GM18861 (cell line): Measurements from ENCODE around the gene CEMIP2.

ENCODE experiments used
- ATAC-seq: cut with Tn5 transposase; IDR thresholded peaks from one replicate; pipeline ENCODE4 v1.9.1; 2021; ENCODE audit not compliant: unreplicated experiment

Gene CEMIP2

DNA sequence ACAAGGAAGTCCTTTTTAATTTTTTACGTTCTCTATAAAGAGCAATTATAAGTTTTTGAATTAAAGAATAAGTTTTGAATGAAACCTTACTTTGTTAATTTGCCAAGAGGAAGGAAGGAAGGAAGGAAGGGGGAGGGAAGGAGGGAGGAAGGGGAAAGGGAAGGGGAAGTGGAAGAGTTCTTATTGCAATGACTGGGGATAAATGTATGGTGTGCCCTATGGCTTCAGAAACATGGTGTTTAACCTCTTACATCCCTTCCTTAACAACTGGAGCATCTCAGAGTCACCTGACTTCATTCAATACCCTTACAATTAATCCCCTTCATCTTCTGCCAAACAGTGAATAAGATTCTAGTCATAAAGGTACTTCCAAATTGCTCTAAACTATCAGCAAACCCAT, 16.0 kb downstream of the CEMIP2 start:
- ATAC-seq, result no peak

DNA sequence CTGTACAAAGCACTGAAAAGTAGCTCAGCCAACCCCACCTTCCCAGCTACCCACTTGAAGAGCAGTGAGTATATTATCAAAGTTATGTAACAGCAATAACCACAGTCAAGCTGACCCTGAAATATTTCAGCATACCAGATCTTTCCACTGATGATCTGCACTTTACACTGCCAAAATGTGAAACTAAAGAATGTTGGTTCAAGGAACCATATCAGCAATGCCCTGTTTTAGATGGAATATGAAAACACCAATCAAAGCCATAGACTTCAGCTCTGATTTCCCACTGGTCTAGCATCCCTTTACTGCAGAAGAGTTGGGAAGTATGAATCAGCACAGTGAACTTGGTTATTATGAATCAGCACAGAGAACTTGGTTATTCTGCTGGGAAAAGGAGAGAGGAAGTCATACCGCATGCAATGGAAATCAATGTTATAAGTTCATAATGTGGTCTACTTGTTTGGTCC, 20.0 kb downstream of the CEMIP2 start:
- ATAC-seq, result no peak

- ATAC-seq, result no peak
Observed at GRCh38 chr9:71747576-71747975, 20.7 kb downstream of the CEMIP2 start.

DNA sequence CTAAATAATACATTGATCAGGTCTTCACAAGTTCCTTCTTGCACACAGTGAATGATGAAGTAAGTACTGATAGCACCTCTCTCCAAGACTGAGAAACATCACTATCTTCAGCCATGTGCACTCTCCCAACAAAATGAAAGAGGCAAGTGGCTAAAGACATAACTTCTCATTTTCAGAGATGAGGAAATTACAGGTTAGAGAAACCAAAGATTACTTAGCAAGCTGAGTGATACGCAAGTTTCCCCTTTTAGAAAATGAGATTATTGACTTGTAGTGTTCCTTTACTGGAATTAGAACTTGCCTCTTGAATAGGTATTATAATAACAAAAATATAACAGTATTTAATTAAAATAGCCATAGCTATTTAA, 21.6 kb downstream of the CEMIP2 start:
- ATAC-seq, result no peak

DNA sequence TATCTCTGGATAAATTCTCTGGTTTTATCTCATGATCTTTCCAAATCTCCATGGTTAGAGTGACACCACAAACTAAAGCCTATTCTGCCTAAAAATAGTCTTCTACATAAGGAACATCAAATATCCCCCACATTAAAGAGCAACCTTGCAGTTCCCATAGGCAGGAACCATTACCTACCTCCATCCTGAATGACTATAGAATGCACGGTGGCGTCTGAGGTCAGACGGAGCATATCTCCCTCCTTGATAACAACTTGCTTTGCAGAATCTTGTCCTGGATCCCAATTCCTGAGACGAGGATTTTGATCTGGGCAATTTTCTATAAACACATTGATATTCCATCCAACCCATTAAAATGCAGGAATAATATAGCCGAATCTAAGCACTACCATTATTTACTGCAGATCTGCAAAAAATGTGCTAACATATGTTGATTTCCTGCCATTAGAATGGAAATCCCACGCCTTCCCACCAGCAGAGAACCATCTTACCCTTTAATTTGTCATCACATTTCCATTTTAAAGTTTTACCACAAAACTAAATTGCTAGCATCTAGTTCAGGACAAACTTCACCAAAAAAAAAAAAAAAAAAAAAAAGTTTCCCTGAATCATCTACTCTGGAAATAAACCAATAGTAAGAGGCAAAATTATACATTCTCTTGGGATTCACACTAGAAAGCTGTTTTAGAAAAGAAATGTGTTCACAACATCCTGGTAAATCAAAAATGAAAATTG, 22.1 kb downstream of the CEMIP2 start:
- no peak for ATAC-seq

GRCh38 chr9:71744754-71745521, 23.4 kb downstream of the CEMIP2 start:
- no peak for ATAC-seq

GRCh38 chr9:71743882-71744281, 24.4 kb downstream of the CEMIP2 start:
- no peak for ATAC-seq

GRCh38 chr9:71743217-71743705, 25.1 kb downstream of the CEMIP2 start:
- no peak for ATAC-seq

- no peak for ATAC-seq
Observed at GRCh38 chr9:71742703-71743102, 25.6 kb downstream of the CEMIP2 start.

DNA sequence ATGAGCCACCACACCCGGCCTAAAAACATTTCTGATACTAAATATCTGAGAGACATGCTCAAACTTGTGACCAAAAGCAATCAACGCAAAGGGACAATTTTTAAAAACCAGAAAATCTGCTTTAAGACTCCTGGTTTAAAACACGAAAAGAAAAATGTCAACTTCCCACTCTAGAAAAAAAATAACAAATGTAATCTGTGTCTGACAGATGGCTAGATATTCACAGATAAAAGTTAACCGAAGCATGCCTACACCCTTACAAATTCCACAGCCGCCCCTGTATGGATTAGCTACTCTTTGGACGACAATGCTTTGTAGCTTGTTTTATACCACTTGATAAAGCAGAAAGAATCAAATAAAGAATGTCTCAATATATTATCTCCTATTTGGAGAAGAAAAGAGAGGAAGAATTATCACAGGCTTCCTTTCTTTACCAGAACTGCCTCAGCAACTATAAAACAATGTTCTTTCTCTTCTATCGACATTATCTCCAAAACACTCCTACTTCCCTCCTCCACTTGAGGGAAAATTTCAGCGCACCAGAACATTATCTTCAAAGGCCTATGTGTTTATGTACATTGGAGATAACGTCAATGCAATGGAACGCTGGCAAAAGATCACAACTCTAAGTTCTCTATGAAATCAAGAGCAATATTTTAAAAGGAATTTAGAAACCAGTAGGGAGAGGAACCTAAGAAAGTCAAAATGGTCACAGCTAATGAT, 26.2 kb downstream of the CEMIP2 start:
- no peak for ATAC-seq

DNA sequence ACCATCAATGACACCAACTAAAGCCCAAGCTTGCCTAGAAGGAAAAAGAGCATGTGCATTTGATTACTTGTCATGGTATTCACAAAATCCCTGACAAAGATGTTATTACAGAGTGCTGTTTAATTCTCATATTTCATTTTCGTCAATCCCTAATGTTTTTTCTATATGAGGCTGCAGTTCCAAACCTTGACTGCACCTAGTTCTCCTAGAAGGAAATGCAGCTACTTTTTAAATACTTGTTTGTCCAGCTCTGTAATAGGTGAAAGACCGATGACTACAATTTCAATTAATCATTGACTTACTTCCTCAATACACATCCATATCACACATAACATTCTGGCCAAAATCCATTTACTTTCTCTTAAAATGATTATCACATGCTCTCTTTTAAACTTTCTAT, 28.1 kb downstream of the CEMIP2 start:
- ATAC-seq, result no peak

DNA sequence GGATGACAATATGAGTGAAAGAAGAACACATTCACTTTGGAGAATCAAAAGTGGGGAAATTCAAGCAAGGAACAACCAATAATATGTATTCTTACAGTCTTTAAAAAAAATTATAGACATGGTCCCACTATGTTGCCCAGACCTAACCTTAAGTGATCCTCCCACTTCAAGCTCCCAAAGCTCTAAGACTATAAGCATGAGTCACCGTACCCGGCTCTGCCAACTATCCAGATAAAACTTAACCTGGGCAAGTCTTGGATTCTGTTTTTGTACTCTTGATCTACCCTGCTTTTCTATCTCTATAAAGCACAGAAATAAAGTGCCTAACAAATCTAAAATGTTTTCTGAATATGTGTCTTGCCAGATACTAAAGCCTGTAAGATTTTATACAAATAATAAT, 30.9 kb downstream of the CEMIP2 start:
- ATAC-seq, result no peak

- no peak for ATAC-seq
Observed at GRCh38 chr9:71736236-71736635, 32.1 kb downstream of the CEMIP2 start.

- ATAC-seq, result no peak
Observed at GRCh38 chr9:71734950-71735349, 33.4 kb downstream of the CEMIP2 start.

- ATAC-seq, result no peak
Observed at GRCh38 chr9:71733176-71733575, 35.1 kb downstream of the CEMIP2 start.

DNA sequence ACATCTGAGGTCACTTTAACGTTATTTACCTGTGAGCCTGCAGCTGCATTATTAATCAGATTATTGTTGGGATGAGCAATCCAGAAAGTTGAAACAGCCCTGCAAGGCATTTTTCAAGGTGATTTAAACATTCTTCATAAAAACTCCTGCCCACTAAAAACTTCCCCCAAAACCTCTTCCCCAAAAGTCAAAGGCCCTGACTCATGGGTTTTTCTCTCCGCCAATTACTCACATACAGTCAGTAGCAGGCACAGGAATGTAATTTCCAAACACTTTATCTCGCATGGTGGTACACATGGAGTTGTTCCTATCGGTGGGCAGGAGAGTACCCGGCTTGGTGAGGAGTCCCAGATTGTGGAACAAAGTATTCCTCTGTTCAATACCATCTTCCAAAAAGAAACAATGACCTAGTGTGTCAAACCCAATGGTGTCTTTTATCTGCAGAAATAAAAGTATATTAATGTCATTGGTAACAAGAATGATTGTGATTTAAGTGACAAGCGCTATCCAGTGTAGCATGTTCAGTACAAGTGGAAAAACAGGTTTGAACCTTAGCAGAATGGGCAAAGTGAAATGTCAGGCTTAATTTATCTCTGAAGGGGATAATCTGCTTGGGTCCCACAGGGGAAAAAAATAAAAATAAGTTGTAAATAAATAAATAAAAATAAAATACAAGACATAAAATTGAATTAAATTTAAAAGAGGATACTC, 38.3 kb downstream of the CEMIP2 start:
- ATAC-seq, result no peak

DNA sequence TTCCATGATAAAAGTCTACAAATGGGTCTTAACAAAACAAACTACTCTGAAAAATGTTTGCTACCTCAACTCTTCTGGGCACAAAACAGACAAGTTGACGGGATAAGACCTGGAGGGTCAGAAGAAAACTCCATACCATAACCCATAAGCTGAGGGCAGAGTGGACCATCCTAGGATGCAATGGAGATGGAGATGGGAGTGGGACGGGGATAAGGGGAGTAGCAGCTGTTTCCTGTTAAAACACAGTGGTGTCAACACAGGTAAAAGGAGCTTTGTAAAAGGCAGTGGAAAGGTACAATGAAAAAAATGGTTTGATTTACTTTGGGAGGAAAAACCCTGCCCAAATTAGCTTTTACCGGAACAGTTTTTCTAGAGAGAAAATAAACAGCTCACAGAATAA, 41.6 kb downstream of the CEMIP2 start:
- no peak for ATAC-seq

GRCh38 chr9:71725590-71726338, 42.5 kb downstream of the CEMIP2 start:
- no peak for ATAC-seq

DNA sequence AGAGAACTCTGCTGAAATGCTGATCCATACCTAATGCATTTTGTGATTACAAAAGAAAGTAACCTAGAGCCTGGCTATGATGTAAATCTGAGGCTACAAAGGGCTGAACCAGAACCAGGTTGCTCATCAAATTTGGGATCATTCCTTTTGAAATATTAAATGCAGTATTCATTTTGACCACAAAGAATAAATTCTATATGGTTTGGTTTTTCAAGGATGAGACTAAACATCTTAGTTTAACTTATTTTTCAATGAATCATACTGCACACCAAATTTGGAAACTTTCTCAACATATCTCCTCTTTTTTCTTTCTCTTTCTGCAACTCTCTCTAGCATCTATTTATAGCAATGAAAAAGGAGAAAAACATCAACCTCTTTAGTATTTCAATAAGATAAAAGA, 46.5 kb downstream of the CEMIP2 start:
- ATAC-seq, result no peak

DNA sequence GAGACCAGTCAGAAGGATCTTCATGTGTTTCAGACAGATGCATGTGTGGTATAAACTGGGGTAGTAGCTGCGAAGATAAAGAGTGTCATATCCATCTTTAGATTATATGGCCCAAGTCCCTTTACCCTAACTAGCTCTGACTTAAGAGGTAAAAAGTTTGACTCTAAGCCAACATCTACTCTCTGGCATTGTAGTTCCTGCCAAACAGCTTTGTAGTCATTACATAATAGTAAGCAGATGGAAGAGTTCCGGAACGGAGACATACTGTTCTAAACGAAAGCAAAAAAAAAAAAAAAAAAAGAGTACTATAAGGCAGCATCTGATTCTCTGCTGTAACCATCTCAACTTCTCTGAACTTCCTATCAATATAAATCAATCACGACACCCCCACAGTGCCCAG, 48.8 kb downstream of the CEMIP2 start:
- ATAC-seq, result no peak
